IPS DF 4.7 (cell line): ENCODE measurements around the gene PAX1.

Experiments
- DNase-seq: peaks from one replicate; pipeline ENCODE4 v3.0.0-alpha.2; 2013; ENCODE audit warnings: low spot score; ENCODE audit errors: extremely low read depth

PAX1 gene

DNA sequence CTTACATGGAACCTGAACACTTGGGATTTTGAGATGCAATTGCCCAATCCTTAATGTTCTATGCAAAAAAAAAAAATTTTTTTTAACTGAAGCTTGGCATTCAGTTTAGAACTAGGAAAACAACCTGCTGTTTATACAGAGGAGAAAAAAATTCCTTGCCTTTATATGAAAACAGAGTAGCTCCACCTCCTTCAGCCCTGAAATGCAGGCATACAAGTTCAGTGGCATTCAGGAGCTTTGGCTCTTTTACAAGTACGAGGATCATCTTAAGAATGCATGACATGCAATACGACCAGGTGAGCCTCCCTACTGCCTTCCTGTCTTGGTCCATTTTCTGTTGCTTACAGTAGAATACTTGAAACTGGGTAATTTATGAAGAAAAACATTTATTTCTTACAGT is 20.4 kb downstream of the PAX1 start:
- DNase-seq = no peak

DNA sequence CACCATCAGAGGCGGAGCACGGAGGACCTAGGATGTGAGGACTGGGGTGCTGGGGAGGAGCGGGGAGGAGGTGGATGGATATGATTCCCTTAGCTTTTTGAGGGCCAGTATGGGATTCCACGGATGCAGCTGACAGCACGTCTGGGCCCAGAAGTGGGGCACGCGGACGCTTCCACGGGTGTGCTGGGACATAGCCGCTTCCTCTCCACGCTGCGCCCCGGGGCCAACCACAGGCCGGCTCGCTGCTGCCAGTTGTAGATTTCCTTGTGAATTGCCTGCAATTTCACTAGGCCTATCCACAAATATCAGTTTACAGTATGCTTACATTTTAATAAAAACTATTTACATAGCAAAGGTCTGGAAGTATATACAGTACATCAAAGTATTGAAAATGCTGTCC is 23.9 kb downstream of the PAX1 start:
- no peak for DNase-seq

DNA sequence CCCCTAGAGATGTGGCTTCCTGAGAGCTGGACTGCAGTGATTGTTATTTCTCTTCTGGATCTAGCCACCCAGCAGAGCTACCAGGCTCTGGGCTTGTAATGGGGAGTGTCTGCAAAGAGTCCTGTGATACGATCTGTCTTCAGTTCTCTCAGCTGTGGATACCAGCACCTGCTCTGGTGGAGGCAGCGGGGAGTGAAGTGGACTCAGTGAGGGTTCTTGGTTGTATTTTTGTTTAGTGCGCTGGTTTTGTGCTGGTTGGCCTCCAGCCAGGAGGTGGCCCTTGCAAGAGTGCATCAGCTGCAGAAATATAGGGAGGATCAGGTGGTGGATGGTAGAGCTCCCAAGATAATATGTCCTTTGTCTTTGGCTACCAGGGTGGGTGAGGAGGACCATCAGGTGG is 33.7 kb downstream of the PAX1 start:
- no peak for DNase-seq

DNA sequence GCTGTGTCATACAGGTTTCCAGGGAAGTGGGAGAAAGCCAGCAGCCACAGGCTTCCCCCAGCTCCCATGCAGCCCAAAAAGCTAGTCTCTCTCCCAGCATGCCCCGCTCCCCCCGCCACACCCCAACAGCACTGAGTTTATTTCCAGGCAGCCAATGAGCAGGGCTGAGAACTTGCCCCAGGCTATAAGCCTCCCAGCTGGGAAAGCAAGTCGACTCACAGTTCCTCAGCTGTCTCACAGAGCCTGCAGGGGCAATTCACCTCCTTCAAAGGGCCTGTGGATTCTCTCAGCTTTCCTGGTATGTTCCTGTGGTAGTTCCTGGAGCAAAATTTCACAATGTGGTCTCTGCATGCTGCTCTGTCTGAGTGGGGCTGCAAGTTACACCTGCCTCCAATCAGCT is 34.2 kb downstream of the PAX1 start:
- no peak for DNase-seq

DNA sequence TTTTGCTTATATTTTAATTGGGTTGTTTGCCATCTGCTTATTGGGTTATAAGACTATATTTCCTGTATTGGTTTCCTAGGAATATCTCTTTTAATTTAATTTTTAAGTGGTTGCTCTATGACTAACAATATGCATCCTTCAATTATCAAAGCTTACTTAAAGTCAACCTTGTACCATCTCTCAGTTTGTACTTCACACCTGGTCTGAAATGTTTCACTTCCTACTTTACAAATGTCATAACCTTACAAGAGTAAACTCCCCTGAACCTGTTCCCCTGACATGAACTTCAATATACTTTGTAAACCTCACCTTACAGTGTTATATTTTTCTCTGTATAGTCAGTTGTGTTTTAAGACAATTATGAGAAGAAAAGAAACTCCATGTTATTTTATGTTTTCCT is 35.8 kb downstream of the PAX1 start:
- no peak for DNase-seq

DNA sequence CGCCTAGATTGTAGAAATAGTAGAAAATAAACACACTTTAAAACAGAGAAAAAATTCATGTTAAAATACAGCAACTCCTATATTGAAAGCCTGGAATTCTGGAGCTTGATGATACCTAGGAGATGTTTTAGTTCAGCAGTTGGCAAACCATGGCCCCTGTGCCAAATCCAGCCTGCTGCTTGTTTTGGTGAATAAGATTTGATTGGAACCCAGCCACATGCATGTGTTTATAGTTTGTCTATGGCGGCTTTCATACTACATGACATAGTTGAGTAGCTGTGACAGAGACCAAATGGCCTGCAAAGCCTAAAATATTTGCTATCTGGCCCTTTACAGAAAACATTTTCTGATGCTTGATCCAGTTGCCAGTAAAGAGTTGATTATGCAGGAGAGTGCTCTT is 57.2 kb downstream of the PAX1 start:
- DNase-seq = no peak

DNA sequence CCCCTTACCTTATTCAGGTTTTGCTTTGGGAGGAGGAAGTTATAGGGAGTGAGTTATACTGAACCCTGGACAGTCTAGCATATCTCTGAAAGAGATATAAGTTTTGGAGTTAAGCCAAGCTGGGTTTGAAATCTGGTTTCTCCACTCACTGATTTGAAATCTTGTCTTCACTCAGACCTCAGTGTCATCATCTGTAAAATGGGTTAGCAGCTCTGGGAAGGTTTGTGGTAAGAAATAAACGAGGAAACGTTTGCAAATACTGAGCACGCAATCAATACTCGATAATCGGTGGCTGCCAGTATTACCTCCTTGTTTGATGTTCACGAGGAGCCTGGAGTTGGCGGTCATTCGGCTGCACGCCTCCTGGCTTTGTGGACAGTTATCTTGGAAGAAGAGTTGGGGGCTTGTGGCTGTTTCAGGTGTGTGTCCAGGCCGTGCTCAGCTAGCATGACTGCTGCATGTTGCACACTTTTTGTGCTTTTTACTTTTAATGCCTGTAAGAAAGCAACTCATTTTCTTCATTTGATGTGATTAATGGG is 61.8 kb downstream of the PAX1 start:
- DNase-seq = no peak

DNA sequence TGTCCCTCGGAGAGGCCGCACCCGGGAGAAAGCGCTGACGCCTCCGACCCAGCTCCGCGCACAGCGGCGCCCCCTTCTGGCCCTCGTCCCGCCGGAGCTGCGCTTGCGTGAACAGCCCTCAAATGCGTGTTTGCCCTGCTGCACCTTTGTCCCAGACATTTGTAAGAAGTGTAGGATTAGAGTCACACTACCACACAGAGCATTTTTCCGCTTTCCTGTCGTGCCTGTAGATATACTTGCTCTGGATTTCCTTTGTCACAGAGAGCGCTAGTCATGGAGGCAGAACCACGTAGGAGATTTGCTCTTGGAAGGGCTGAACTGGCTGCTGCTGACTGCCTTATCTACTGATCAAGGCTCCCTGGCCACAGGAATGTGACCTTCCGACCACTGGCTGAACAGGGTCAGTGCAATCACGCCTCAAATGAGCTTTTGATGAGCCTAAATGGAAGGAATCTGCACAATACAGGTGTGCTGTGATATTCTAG is 62.3 kb downstream of the PAX1 start:
- peak; percentile 36 for DNase-seq
